HEK293T (cell line): ENCODE measurements around the gene DNAJC17.

Source experiments
- CTCF ChIA-PET: fragments of 350-600 bp; formaldehyde crosslinking; extraction: SDS; loops from one replicate; lab custom pipeline; 2021; ENCODE audit warnings: antibody characterized with exemption, inconsistent platforms; lab: Yijun Ruan, JAX
- POLR2A ChIA-PET: fragments of 350-600 bp; formaldehyde crosslinking; extraction: SDS; loops from one replicate; lab custom pipeline; 2020; ENCODE audit warnings: antibody characterized with exemption, inconsistent platforms; lab: Yijun Ruan, JAX
- DNase-seq: peaks from one replicate; pipeline ENCODE4 v3.0.0; 2012; ENCODE audit warnings: mixed read lengths; ENCODE audit errors: extremely low spot score
- ARNT ChIP-seq: fragments of 450-650 bp; IDR thresholded peaks from 2 replicates; pipeline ENCODE4 v1.6.1; 2017; ENCODE audit warnings: mild to moderate bottlenecking
- BHLHE40 ChIP-seq: fragments of 450-650 bp; IDR thresholded peaks from 2 replicates; pipeline ENCODE4 v1.6.1; 2016; ENCODE audit warnings: mild to moderate bottlenecking, moderate library complexity, borderline replicate concordance
- CTBP1 ChIP-seq: fragments of 450-650 bp; IDR thresholded peaks from 2 replicates; pipeline ENCODE4 v1.6.1; 2016; ENCODE audit warnings: borderline replicate concordance
- ELF4 ChIP-seq: fragments of 450-650 bp; IDR thresholded peaks from 2 replicates; pipeline ENCODE4 v1.6.1; 2017; ENCODE audit warnings: antibody characterized with exemption
- FOXA1 ChIP-seq: fragments of 450-650 bp; IDR thresholded peaks from 2 replicates; pipeline ENCODE4 v1.6.1; 2016; ENCODE audit warnings: mild to moderate bottlenecking
- FOXK2 ChIP-seq: fragments of 450-650 bp; IDR thresholded peaks from 2 replicates; pipeline ENCODE4 v1.6.1; 2016; ENCODE audit warnings: mild to moderate bottlenecking
- FOXM1 ChIP-seq: fragments of 450-650 bp; IDR thresholded peaks from 2 replicates; pipeline ENCODE4 v1.6.1; 2017; ENCODE audit warnings: mild to moderate bottlenecking, borderline replicate concordance
- HDGF ChIP-seq: fragments of 450-650 bp; IDR thresholded peaks from 2 replicates; pipeline ENCODE4 v1.6.1; 2017; ENCODE audit warnings: antibody characterized with exemption, borderline replicate concordance
- L3MBTL2 ChIP-seq: fragments of 450-650 bp; conservative IDR thresholded peaks from 2 replicates; pipeline ENCODE4 v1.6.1; 2016; ENCODE audit warnings: mild to moderate bottlenecking
- LEF1 ChIP-seq: fragments of 450-650 bp; IDR thresholded peaks from 2 replicates; pipeline ENCODE4 v1.6.1; 2017; ENCODE audit warnings: mild to moderate bottlenecking, borderline replicate concordance
- NFRKB ChIP-seq: fragments of 450-650 bp; IDR thresholded peaks from 2 replicates; pipeline ENCODE4 v1.6.1; 2016; ENCODE audit warnings: mild to moderate bottlenecking, moderate library complexity
- SP1 ChIP-seq: fragments of 450-650 bp; IDR thresholded peaks from 2 replicates; pipeline ENCODE4 v1.6.1; 2017
- SUZ12 ChIP-seq: fragments of 450-650 bp; IDR thresholded peaks from 2 replicates; pipeline ENCODE4 v1.6.1; 2016; ENCODE audit warnings: mild to moderate bottlenecking
- TARDBP ChIP-seq: fragments of 450-650 bp; IDR thresholded peaks from 2 replicates; pipeline ENCODE4 v1.6.1; 2016
- ZNF384 ChIP-seq: fragments of 450-650 bp; IDR thresholded peaks from 2 replicates; pipeline ENCODE4 v1.6.1; 2016
- TF ChIP-seq, protein P1 (sequence below): fragments of 450-650 bp; IDR thresholded peaks from 2 replicates; pipeline ENCODE4 v1.6.1; 2016

The DNAJC17 gene

GRCh38 chr15:40756938-40757337 is 50.3 kb downstream of the DNAJC17 start:
- CTCF ChIA-PET: interaction anchor here (0.6 to 1.2 kb wide), 2 partner anchors 22 to 26 kb away, joined by 4 read pairs; no protein-coding TSS in a partner anchor

GRCh38 chr15:40755812-40756208 is 51.5 kb downstream of the DNAJC17 start:
- no peak for DNase-seq
- CTCF ChIA-PET: interaction anchor here (0.6 kb wide), 2 partner anchors 30 to 89 kb away, joined by 3 to 4 read pairs; no protein-coding TSS in a partner anchor
- POLR2A ChIA-PET: no interaction called here
- TF ChIP-seq FOXM1: no peak
- TF ChIP-seq FOXK2: no peak
- TF ChIP-seq, protein P1, sequence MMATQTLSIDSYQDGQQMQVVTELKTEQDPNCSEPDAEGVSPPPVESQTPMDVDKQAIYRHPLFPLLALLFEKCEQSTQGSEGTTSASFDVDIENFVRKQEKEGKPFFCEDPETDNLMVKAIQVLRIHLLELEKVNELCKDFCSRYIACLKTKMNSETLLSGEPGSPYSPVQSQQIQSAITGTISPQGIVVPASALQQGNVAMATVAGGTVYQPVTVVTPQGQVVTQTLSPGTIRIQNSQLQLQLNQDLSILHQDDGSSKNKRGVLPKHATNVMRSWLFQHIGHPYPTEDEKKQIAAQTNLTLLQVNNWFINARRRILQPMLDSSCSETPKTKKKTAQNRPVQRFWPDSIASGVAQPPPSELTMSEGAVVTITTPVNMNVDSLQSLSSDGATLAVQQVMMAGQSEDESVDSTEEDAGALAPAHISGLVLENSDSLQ: peak; percentile 12; the same call in 1 of the 2 replicates
- TF ChIP-seq SP1: no peak
- no peak for TF ChIP-seq ELF4
- TF ChIP-seq ZNF384: no peak
- no peak for TF ChIP-seq BHLHE40
- TF ChIP-seq FOXA1: no peak
- peak; percentile 21; the same call in 1 of the 2 replicates for TF ChIP-seq L3MBTL2
- TF ChIP-seq SUZ12: no peak
- TF ChIP-seq ARNT: no peak

More at GRCh38 chr15:40756938-40757337, 50.3 kb downstream of the DNAJC17 start:
- POLR2A ChIA-PET: interaction anchor here (1.0 to 1.4 kb wide), 3 partner anchors 9 to 188 kb away, joined by 3 to 4 read pairs (median 3); partner anchors contain the start of gene RPUSD2
- TF ChIP-seq SP1: no peak
- TF ChIP-seq L3MBTL2: no peak
- TF ChIP-seq FOXK2: no peak
- no peak for DNase-seq

DNA sequence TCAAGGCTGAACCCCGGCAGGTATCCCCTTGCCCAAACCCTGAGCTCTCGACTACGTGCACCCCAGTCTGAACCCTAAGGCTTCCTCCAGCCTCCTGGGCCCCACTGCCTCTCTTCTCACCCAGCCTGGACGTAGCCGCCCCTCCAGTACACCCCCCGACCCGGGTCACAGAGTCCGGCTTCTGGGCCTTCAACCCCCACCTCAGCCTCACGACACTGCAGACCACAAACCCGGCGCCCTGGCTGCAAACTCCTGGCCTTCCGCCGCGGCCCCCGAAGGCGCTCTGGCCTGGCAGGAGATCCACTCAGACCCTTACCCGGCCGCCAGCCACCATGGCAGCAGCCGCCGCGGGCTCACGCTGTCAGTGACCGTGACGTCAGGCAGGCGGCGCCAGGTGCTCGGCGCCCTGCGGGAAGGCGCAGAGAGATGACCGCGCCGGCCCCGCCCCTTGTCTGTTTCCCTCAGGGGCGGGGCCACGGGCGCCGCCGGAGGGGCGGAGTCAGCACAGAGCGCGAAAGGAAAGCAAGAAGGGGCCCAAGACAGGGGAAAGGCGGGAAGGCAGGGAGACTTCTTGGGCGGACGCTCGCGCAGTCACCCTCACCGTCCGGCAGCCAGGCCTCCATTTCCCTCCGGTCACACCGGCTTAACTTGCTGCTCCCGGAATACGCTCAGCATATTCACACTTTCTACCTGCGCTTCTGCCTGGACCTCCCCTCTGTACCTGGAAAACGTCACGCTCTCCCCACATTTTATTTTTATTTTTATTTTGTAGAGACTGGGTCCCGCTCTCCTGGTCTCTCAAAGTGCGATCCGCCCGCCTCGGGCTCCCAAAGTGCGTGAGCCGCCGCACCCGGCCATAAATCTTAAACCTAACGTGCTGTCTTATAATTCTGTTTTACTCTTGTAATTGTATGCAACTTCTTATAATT is 52.1 kb downstream of the DNAJC17 start, which contains the start of gene RMDN3:
TSS of gene RMDN3 (minus strand) at position 372 of the 929 bp plus-strand sequence. CDS start 471 bp downstream, outside the sequence.
- CTCF ChIA-PET: no interaction called here
- DNase-seq: peak; percentile 92
- no peak for TF ChIP-seq LEF1
- no peak for TF ChIP-seq TARDBP
- TF ChIP-seq HDGF: no peak
- no peak for TF ChIP-seq ARNT
- no peak for TF ChIP-seq SUZ12
- TF ChIP-seq ELF4: no peak
- no peak for TF ChIP-seq BHLHE40
- no peak for TF ChIP-seq FOXA1
- TF ChIP-seq, protein P1: peak; percentile 17; the same call in 1 of the 2 replicates
- TF ChIP-seq FOXM1: no peak
- no peak for TF ChIP-seq SP1
- TF ChIP-seq CTBP1: no peak
- TF ChIP-seq L3MBTL2: 0 out of 2 replicates have a peak, but pooled peaks have one; percentile 43
- TF ChIP-seq FOXK2: no peak
- POLR2A ChIA-PET: no interaction called here

GRCh38 chr15:40754574-40754882 is 52.7 kb downstream of the DNAJC17 start:
- ChIA-PET POLR2A (no interaction called here), CTCF (no interaction called here)
- no peak for TF ChIP-seq BHLHE40
- no peak for TF ChIP-seq ARNT
- TF ChIP-seq LEF1: no peak
- TF ChIP-seq CTBP1: no peak
- no peak for TF ChIP-seq TARDBP
- no peak for TF ChIP-seq FOXM1
- no peak for TF ChIP-seq ELF4
- TF ChIP-seq L3MBTL2: no peak
- no peak for TF ChIP-seq FOXK2
- no peak for TF ChIP-seq NFRKB
- TF ChIP-seq ZNF384: no peak
- no peak for TF ChIP-seq SUZ12
- DNase-seq: no peak

DNA sequence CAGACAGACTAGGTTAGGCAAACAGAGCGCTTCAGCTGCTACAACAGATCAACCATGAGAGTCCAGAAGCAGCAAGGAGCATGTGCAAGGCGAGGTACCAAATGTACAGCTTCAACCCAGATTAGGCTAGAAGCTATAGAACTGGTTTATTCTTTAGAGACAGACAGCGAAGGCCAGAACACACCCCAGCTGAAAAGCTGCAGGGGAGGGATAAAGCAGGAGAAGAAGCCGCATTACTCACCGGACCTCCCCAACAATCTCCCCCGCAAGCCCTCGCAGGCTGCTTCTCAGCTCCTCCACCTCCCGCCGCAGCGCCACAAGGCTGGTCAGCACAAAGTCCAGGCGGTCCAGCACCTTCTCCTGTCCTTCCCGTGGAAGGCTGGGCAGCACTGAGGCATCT is 55.5 kb downstream of the DNAJC17 start:
- TF ChIP-seq TARDBP: no peak
- CTCF ChIA-PET: no interaction called here

GRCh38 chr15:40750885-40751284 is 56.4 kb downstream of the DNAJC17 start:
- ChIA-PET POLR2A (interaction anchor here (1.4 kb wide), 1 partner anchor 123 kb away, joined by 3 read pairs; no protein-coding TSS in a partner anchor), CTCF (no interaction called here)
- TF ChIP-seq L3MBTL2 (no peak), TARDBP (no peak), SUZ12 (no peak), FOXA1 (no peak), SP1 (no peak), ARNT (no peak), ZNF384 (no peak), BHLHE40 (no peak)
- no peak for DNase-seq

More for the DNA sequence above, 55.5 kb downstream of the DNAJC17 start:
- no peak for DNase-seq
- POLR2A ChIA-PET: interaction anchor here (1.0 kb wide), 1 partner anchor 142 kb away, joined by 3 read pairs; the partner anchor contains the start of gene VPS18
